HepG2 (cell line): ENCODE data around the gene LAMA5. TPM values are rescaled to one million over a fixed set of nuclear protein-coding genes. Genes with fewer than 3 reads are reported as not detected.
A peak's percentile ranks its signal among the peaks of the same experiment; 100 is the strongest.

Experiments
- CSRNP1 ChIP-seq: sonication (generic); formaldehyde crosslinking; IDR thresholded peaks from 2 replicates; pipeline ENCODE4 v1.8.1; 2023; ENCODE audit warnings: mild to moderate bottlenecking, missing genetic modification reagents
- HNRNPK ChIP-seq: fragments of 200-400 bp; formaldehyde crosslinking; IDR thresholded peaks from 2 replicates; pipeline ENCODE4 v1.6.1; 2018; ENCODE audit warnings: low read length, low read depth, moderate library complexity, mild to moderate bottlenecking; ENCODE audit not compliant: poor library complexity, severe bottlenecking
- MAX ChIP-seq: IDR thresholded peaks from 2 replicates; pipeline ENCODE4 v1.6.1; 2012; ENCODE audit warnings: inconsistent platforms
- MBD4 ChIP-seq: IDR thresholded peaks from 2 replicates; pipeline ENCODE4 v1.6.1; 2012; ENCODE audit warnings: low read length, inconsistent platforms, borderline replicate concordance
- NFIB ChIP-seq: sonication (generic); formaldehyde crosslinking; IDR thresholded peaks from 2 replicates; pipeline ENCODE4 v1.9.0; 2021; ENCODE audit warnings: missing genetic modification reagents, mild to moderate bottlenecking, borderline replicate concordance
- NFYB ChIP-seq: sonication (generic); formaldehyde crosslinking; IDR thresholded peaks from 2 replicates; pipeline ENCODE4 v1.4.0; 2020; ENCODE audit warnings: missing genetic modification reagents
- PAXIP1 ChIP-seq: sonication (generic); formaldehyde crosslinking; conservative IDR thresholded peaks from 2 replicates; pipeline ENCODE4 v1.4.0; 2020; ENCODE audit warnings: mild to moderate bottlenecking, missing genetic modification reagents, moderate library complexity
- POGZ ChIP-seq: sonication (generic); formaldehyde crosslinking; IDR thresholded peaks from 2 replicates; pipeline ENCODE4 v1.4.0; 2020; ENCODE audit warnings: mild to moderate bottlenecking, missing genetic modification reagents
- RFXAP ChIP-seq: sonication (generic); formaldehyde crosslinking; IDR thresholded peaks from 2 replicates; pipeline ENCODE4 v1.4.0; 2020; ENCODE audit warnings: missing genetic modification reagents, borderline replicate concordance
- SMAD1 ChIP-seq: sonication (generic); formaldehyde crosslinking; IDR thresholded peaks from 2 replicates; pipeline ENCODE4 v1.4.0; 2020; ENCODE audit warnings: missing genetic modification reagents, low read depth, mild to moderate bottlenecking, borderline replicate concordance
- SRF ChIP-seq: IDR thresholded peaks from 2 replicates; pipeline ENCODE4 v1.6.1; 2011; ENCODE audit warnings: mild to moderate bottlenecking, low read depth, low read length, moderate library complexity
- ZBTB20 ChIP-seq: sonication (generic); formaldehyde crosslinking; IDR thresholded peaks from 2 replicates; pipeline ENCODE4 v1.8.1; 2023; ENCODE audit warnings: missing genetic modification reagents, low read depth, mild to moderate bottlenecking, borderline replicate concordance
- ZFX ChIP-seq: sonication (generic); formaldehyde crosslinking; IDR thresholded peaks from 2 replicates; pipeline ENCODE4 v1.4.0; 2020; ENCODE audit warnings: mild to moderate bottlenecking, low read depth, missing genetic modification reagents, moderate library complexity
- ZNF121 ChIP-seq: sonication (generic); formaldehyde crosslinking; IDR thresholded peaks from 2 replicates; pipeline ENCODE4 v1.5.0; 2020; ENCODE audit warnings: mild to moderate bottlenecking, missing genetic modification reagents
- ZNF33B ChIP-seq: sonication (generic); formaldehyde crosslinking; IDR thresholded peaks from 2 replicates; pipeline ENCODE4 v1.5.1; 2020; ENCODE audit warnings: mild to moderate bottlenecking, missing genetic modification reagents
- polyA plus RNA-seq, 8 experiments: library from polyadenylated mRNA; depleted of rRNA in 3 of 8; stranded (reverse) in 7 of 8; unstranded in 1 of 8; fragments of >200 nt; fragmentation: Illumina TruSeq in 4 of 8; extraction: Trizol in 4 of 8; gene quantifications; 2 replicates each; pipeline versions ENCODE4 v1.2.1 to v1.2.3, GENCODE V29; 2011 to 2016; ENCODE audit warnings: low read depth in 4 of 8, missing spikeins in 1 of 8, mixed read lengths in 1 of 8; ENCODE audit not compliant: insufficient read depth in 1 of 8
- total RNA-seq, 5 experiments: library from RNA; depleted of rRNA; stranded (reverse); fragments of >200 nt; fragmentation: Illumina TruSeq; extraction: Trizol; gene quantifications; 2 replicates each; pipeline ENCODE4 v1.2.3, GENCODE V29; 2016; ENCODE audit warnings: low read depth in 1 of 5
- TF ChIP-seq, protein P1 (sequence below): sonication (generic); formaldehyde crosslinking; IDR thresholded peaks from 2 replicates; pipeline ENCODE4 v1.4.0; 2020; ENCODE audit warnings: mild to moderate bottlenecking, missing genetic modification reagents
- TF ChIP-seq, protein P2 (sequence below): sonication (generic); formaldehyde crosslinking; IDR thresholded peaks from 2 replicates; pipeline ENCODE4 v1.5.0; 2020; ENCODE audit warnings: missing genetic modification reagents

Gene LAMA5
- total and polyA plus RNA-seq, 2 of the 13 experiments (the other 11 are each of a cell fraction or from before 2014, with no cell fraction given): 21.0 to 44.7 TPM

- TF ChIP-seq, protein P1, sequence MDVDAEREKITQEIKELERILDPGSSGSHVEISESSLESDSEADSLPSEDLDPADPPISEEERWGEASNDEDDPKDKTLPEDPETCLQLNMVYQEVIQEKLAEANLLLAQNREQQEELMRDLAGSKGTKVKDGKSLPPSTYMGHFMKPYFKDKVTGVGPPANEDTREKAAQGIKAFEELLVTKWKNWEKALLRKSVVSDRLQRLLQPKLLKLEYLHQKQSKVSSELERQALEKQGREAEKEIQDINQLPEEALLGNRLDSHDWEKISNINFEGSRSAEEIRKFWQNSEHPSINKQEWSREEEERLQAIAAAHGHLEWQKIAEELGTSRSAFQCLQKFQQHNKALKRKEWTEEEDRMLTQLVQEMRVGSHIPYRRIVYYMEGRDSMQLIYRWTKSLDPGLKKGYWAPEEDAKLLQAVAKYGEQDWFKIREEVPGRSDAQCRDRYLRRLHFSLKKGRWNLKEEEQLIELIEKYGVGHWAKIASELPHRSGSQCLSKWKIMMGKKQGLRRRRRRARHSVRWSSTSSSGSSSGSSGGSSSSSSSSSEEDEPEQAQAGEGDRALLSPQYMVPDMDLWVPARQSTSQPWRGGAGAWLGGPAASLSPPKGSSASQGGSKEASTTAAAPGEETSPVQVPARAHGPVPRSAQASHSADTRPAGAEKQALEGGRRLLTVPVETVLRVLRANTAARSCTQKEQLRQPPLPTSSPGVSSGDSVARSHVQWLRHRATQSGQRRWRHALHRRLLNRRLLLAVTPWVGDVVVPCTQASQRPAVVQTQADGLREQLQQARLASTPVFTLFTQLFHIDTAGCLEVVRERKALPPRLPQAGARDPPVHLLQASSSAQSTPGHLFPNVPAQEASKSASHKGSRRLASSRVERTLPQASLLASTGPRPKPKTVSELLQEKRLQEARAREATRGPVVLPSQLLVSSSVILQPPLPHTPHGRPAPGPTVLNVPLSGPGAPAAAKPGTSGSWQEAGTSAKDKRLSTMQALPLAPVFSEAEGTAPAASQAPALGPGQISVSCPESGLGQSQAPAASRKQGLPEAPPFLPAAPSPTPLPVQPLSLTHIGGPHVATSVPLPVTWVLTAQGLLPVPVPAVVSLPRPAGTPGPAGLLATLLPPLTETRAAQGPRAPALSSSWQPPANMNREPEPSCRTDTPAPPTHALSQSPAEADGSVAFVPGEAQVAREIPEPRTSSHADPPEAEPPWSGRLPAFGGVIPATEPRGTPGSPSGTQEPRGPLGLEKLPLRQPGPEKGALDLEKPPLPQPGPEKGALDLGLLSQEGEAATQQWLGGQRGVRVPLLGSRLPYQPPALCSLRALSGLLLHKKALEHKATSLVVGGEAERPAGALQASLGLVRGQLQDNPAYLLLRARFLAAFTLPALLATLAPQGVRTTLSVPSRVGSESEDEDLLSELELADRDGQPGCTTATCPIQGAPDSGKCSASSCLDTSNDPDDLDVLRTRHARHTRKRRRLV (CRISPR knock-in tag): no peak
- TF ChIP-seq NFIB (peak; percentile 93; the same call in 1 of the 2 replicates), ZFX (CRISPR knock-in tag) (peak; percentile 89), SRF (0 out of 2 replicates have a peak, but pooled peaks have one; percentile 35), PAXIP1 (CRISPR knock-in tag) (peak; percentile 63), ZNF33B (peak; percentile 59; the same call in 1 of the 2 replicates), MBD4 (no peak), ZBTB20 (CRISPR knock-in tag) (peak; percentile 63; the same call in 1 of the 2 replicates), CSRNP1 (CRISPR knock-in tag) (peak; percentile 84; the same call in 1 of the 2 replicates), POGZ (CRISPR knock-in tag) (peak; percentile 84), RFXAP (CRISPR knock-in tag) (peak; percentile 44; the same call in 1 of the 2 replicates), HNRNPK (peak; percentile 96), ZNF121 (no peak), SMAD1 (CRISPR knock-in tag) (peak; percentile 98), MAX (no peak; the same call in none of the 2 replicates), NFYB (peak; percentile 66)
- TF ChIP-seq, protein P2, sequence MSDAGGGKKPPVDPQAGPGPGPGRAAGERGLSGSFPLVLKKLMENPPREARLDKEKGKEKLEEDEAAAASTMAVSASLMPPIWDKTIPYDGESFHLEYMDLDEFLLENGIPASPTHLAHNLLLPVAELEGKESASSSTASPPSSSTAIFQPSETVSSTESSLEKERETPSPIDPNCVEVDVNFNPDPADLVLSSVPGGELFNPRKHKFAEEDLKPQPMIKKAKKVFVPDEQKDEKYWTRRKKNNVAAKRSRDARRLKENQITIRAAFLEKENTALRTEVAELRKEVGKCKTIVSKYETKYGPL (CRISPR knock-in tag): no peak
Measured at GRCh38 chr20:62386383-62387218, 19.5 kb upstream of the LAMA5 start, which contains the start of gene RPS21 (continued).
